Lower leg skin (tissue), 4 donors: ENCODE results near the gene CACNB3. TPM values are rescaled to one million over a fixed set of nuclear protein-coding genes. Genes with fewer than 3 reads are reported as not detected.
"Not testable (repeated sequence)": the region's sequence is repeated elsewhere in the genome, so short reads cannot be mapped to it uniquely, and the experiment has no call there.

ENCODE experiments used
- DNase-seq, 2 donors: peaks; one replicate each; pipeline ENCODE4 v3.0.0-alpha.2; 2019; ENCODE audit warnings: low spot score in 2 of 2
- H3K4me3 ChIP-seq: fragments of 200-600 bp; sonication (generic); 2 replicates; pipeline ENCODE4 v1.5.1; 2017; ENCODE audit warnings: mild to moderate bottlenecking, low read depth; ENCODE audit not compliant: poor library complexity, severe bottlenecking
- POLR2A ChIP-seq, 2 donors: fragments of 450-650 bp; IDR thresholded peaks; one replicate each; pipeline ENCODE4 v1.6.1; 2016 to 2017; ENCODE audit warnings: antibody characterized with exemption in 2 of 2, mild to moderate bottlenecking in 1 of 2, moderate library complexity in 1 of 2
- WGBS, 2 donors: methylation state at CpG; one replicate each; pipeline ENCODE4 v1.1.5; 2018; 5-methylcytosine and 5-hydroxymethylcytosine counted together
- intact Hi-C: fragments of 100-400 bp; cut with DNase I; formaldehyde crosslinking; loops from one replicate; pipeline ENCODE4 v1.15.0; 2023; ENCODE audit warnings: low total_unique reads
- total RNA-seq, 4 donors: library from RNA; depleted of rRNA; stranded (reverse); fragments of >200 nt; gene quantifications; one replicate each; pipeline ENCODE4 v1.1.0, GENCODE V29; 2016
- TF ChIP-seq, protein P1 (sequence below), 3 donors: fragments of 450-650 bp; IDR thresholded peaks; one replicate each; pipeline ENCODE4 v1.5.1; 2016; ENCODE audit warnings: antibody characterized with exemption in 3 of 3, mild to moderate bottlenecking in 3 of 3, moderate library complexity in 2 of 3

CACNB3 gene
- total RNA-seq, 4 donors from 2014 or later = 8.4 to 15.3 (median 9.5) TPM

DNA sequence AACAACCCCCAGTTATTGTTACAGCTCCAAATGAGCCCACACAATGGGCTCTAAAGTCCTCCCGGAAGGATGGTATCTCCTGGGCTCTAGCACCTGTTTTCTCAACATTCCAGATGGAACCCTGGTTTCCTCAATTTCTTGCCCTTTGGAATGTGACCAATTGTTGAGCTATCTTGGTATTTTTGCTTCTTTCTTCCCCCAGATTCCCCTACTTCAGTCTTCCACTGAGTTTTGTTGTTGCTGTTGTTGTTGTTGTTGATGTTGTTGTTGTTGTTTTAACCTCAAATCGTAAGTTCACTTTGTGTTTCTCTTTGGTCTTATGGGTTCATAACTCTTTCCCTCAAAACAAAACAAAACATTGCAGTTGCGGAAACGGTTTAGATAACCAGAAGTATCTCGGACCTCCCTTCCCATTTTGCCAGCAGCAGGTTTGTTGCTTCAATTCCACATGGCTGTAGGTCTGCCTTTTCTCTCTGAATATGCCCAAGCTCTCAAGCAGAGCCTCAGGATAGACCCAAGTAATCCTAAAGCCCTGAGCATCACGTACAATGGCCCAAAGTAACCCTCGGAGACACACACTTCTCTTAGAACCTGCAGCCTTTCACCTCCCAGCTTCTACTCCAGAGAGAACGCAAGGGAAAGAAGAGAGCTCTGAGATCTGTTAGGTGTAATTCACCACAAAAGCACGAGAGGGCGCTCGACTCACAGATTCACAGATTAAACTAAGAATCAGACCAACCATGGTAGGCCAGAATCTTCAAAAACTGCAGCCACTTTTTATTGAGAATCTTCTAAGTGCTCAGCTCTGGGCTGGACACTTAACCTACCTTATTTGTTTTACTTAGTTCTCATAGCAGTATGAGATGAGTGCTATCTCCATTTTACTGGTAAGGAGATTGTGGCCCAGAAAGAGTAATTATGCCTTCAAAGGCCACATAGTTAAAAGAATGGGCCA lies 34.7 kb downstream of the CACNB3 start:
- TF ChIP-seq, protein P1, sequence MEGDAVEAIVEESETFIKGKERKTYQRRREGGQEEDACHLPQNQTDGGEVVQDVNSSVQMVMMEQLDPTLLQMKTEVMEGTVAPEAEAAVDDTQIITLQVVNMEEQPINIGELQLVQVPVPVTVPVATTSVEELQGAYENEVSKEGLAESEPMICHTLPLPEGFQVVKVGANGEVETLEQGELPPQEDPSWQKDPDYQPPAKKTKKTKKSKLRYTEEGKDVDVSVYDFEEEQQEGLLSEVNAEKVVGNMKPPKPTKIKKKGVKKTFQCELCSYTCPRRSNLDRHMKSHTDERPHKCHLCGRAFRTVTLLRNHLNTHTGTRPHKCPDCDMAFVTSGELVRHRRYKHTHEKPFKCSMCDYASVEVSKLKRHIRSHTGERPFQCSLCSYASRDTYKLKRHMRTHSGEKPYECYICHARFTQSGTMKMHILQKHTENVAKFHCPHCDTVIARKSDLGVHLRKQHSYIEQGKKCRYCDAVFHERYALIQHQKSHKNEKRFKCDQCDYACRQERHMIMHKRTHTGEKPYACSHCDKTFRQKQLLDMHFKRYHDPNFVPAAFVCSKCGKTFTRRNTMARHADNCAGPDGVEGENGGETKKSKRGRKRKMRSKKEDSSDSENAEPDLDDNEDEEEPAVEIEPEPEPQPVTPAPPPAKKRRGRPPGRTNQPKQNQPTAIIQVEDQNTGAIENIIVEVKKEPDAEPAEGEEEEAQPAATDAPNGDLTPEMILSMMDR (IDR thresholded peaks at IDR 0.05) = peak in 2 of 3 donors; percentile 16 to 41
- no peak for TF ChIP-seq POLR2A (IDR thresholded peaks at IDR 0.05)
- no peak overlapping the region for H3K4me3 ChIP-seq
- intact Hi-C loops = no loop called here
- 0 to 1% methylated on average over 11 of the region's 11 CpGs for WGBS, 2 donors
- peak; percentile 95 to 97 for DNase-seq

DNA sequence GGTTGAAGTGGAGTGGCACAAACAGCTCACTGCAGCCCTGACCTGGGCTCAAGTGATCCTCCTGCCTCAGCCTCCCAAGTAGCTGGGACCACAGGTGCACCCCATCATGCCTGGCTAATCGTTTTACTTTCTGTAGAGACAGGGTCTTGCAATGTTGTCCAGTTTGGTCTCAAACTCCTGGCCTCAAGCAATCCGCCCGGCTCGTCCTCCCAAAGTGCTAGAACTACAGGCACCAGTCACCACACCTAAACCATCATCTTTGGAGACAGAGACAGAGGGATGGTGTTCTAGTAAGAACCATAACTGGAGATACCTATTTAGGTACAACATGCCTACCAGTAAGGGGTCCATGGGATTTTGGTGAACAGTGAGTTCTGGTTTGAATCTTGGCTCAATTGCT lies 36.2 kb downstream of the CACNB3 start:
- 87 to 92% methylated on average over 4 of the region's 4 CpGs for WGBS, 2 donors
- no peak for TF ChIP-seq POLR2A (IDR thresholded peaks at IDR 0.05)
- TF ChIP-seq, protein P1 (IDR thresholded peaks at IDR 0.05) = no peak

DNA sequence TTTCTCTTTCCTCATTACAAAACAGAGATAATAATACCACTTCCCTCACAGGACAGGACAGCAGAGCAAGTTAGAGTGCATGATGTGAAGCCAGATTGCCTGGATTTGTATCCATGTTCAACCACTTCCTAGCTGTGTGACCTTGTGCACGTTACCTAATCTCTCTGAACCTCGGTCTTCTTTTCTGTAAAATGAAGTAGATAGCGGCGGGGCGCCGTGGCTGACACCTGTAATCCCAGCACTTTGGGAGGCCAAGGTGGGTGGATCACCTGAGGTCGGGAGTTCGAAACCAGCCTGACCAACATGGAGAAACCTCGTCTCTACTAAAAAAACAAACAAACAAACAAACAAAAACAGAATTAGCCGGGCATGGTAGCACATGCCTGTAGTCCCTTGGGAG lies 36.6 kb downstream of the CACNB3 start:
- WGBS, 2 donors = 90 to 91% methylated on average over 10 of the region's 10 CpGs
- intact Hi-C loops = loop anchor here (5.0 kb wide), 1 partner anchor 142 kb away; the partner anchor contains the start of gene DDN
- DNase-seq, H3K4me3 ChIP-seq: not testable (repeated sequence)

More for the DNA sequence above, 36.2 kb downstream of the CACNB3 start:
- no peak for DNase-seq
- no peak overlapping the region for H3K4me3 ChIP-seq
- intact Hi-C loops = no loop called here

DNA sequence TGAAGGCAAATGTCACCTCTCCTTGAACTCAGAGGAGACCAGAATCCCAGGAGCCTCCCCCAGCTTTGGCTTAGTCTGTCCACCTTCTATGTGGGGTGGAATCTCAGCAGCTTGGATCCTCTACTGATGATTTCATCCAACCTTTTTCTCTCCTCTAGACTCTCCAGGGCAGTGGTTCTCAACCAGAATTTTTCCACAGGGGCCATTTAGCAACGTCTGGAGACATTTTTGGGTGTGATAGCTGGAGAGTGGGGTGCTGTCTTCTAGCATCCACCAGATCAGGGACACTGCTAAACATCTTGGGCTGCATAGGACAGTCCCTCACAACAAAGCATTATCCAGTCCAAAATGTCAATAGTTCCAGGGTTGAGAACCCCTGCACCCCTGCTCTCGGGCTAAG lies 38.1 kb downstream of the CACNB3 start:
- WGBS, 2 donors = 63 to 74% methylated on average over 2 of the region's 2 CpGs
- intact Hi-C loops = loop anchor here (5.0 kb wide), 1 partner anchor 141 kb away; the partner anchor contains the start of gene DDN
- no peak for DNase-seq
- no peak for TF ChIP-seq POLR2A (IDR thresholded peaks at IDR 0.05)
- TF ChIP-seq, protein P1 (IDR thresholded peaks at IDR 0.05) = no peak
- no peak overlapping the region for H3K4me3 ChIP-seq

- intact Hi-C loops = loop anchor here (5.0 kb wide), 1 partner anchor 140 kb away; the partner anchor contains the start of gene DDN
- 82 to 88% methylated on average over 13 of the region's 13 CpGs for WGBS, 2 donors
- TF ChIP-seq, protein P1 (IDR thresholded peaks at IDR 0.05) = no peak
- no peak for TF ChIP-seq POLR2A (IDR thresholded peaks at IDR 0.05)
- DNase-seq = no peak
- H3K4me3 ChIP-seq = no peak overlapping the region
Observed at GRCh38 chr12:48857278-48857994, 39.1 kb downstream of the CACNB3 start.

DNA sequence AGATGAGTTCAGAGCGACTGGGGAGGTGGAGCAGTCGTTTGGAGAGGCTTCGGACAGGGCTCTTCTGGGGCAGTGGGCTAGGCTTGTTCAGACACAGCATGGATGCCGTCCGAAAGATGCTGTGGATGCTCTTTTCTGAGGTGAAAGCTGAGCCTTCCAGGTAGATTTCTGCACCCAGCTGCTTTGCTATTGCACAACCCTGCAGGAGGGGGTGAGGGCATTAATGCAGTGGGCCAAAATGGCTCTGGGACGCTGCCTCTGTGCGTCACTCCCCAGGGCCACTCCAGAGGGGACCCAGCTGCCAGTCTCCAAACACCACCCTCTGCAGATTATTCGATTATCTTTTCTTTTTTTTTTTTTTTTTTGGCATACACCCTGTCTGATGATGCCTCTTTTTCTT lies 39.7 kb downstream of the CACNB3 start:
- no peak for DNase-seq
- intact Hi-C loops = loop anchor here (5.0 kb wide), 1 partner anchor 139 kb away; the partner anchor contains the start of gene DDN
- TF ChIP-seq, protein P1 (IDR thresholded peaks at IDR 0.05) = no peak
- no peak for TF ChIP-seq POLR2A (IDR thresholded peaks at IDR 0.05)
- WGBS, 2 donors = 75 to 80% methylated on average over 8 of the region's 8 CpGs
- H3K4me3 ChIP-seq = no peak overlapping the region
